Stomach (tissue), 4 donors: ENCODE measurements around the gene SP140.

Source experiments
- EP300 ChIP-seq: sonication (generic); formaldehyde crosslinking; IDR thresholded peaks from one replicate; pipeline ENCODE4 v1.6.1; 2017; ENCODE audit warnings: antibody characterized with exemption
- POLR2A ChIP-seq, 4 donors: fragments of 450-650 bp; IDR thresholded peaks; one replicate each; pipeline ENCODE4 v1.6.1; 2016; ENCODE audit warnings: antibody characterized with exemption in 4 of 4, control low read depth in 2 of 4, mild to moderate bottlenecking in 1 of 4, moderate library complexity in 1 of 4
- POLR2AphosphoS5 ChIP-seq, 3 donors: sonication (generic); formaldehyde crosslinking; IDR thresholded peaks; one replicate each; pipeline ENCODE4 v1.6.1; 2016; ENCODE audit warnings: antibody characterized with exemption in 3 of 3
- TF ChIP-seq, protein P1 (sequence below), 7 experiments: fragments of 450-650 bp in 4 of 7; fragments of 200-600 bp in 3 of 7; sonication (generic) in 3 of 7; IDR thresholded peaks; one replicate each; pipeline ENCODE4 v1.5.1; 2016 to 2019; ENCODE audit warnings: antibody characterized with exemption in 7 of 7, control low read depth in 2 of 7, mild to moderate bottlenecking in 1 of 7

DNA sequence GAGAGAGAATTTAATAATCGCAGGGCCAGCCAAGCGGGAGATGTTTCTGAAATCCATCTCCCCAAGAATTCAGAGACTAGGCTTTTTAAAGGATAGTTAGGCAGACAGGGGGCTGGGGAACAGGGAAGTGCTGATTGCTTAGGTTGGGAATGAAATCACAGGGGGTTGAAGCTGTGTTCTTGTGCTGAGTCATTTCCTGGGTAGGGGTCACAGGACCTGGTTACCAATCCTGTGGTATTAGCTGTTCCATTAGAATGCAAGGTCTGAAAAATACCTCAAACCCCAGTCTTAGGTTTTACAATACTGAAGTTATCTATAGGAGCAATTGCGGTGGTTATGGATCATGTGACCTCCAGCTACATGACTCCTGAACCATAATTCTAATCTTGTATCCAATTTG lies 4.6 kb downstream of the SP140 start:
- TF ChIP-seq, protein P1, sequence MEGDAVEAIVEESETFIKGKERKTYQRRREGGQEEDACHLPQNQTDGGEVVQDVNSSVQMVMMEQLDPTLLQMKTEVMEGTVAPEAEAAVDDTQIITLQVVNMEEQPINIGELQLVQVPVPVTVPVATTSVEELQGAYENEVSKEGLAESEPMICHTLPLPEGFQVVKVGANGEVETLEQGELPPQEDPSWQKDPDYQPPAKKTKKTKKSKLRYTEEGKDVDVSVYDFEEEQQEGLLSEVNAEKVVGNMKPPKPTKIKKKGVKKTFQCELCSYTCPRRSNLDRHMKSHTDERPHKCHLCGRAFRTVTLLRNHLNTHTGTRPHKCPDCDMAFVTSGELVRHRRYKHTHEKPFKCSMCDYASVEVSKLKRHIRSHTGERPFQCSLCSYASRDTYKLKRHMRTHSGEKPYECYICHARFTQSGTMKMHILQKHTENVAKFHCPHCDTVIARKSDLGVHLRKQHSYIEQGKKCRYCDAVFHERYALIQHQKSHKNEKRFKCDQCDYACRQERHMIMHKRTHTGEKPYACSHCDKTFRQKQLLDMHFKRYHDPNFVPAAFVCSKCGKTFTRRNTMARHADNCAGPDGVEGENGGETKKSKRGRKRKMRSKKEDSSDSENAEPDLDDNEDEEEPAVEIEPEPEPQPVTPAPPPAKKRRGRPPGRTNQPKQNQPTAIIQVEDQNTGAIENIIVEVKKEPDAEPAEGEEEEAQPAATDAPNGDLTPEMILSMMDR (IDR thresholded peaks at IDR 0.05): no peak
- no peak for TF ChIP-seq POLR2AphosphoS5 (IDR thresholded peaks at IDR 0.05)
- no peak for TF ChIP-seq EP300
- TF ChIP-seq POLR2A (IDR thresholded peaks at IDR 0.05): no peak
